Keratinocyte (primary cell): Measurements from ENCODE around the gene KDF1.

Experiments used
- CTCF ChIP-seq, 3 experiments: IDR thresholded peaks in 1 of 3; conservative IDR thresholded peaks in 1 of 3; optimal IDR thresholded peaks in 1 of 3; 2 replicates in 2 of 3; 3 replicates in 1 of 3; pipeline versions ENCODE3 to v1.5.1; 2011; ENCODE audit warnings: low read length in 3 of 3, mild to moderate bottlenecking in 3 of 3, moderate library complexity in 2 of 3, control low read depth in 1 of 3, inconsistent platforms in 1 of 3; ENCODE audit not compliant: insufficient read depth in 2 of 3; ENCODE audit errors: extremely low read depth in 1 of 3
- EZH2 ChIP-seq: IDR thresholded peaks from one replicate; pipeline ENCODE4 v1.6.1; 2012; ENCODE audit warnings: inconsistent platforms, mild to moderate bottlenecking, low read length, moderate library complexity

GRCh38 chr1:27007909-27008582, 47.8 kb upstream of the KDF1 start:
- TF ChIP-seq EZH2 (no peak), CTCF (optimal IDR thresholded peaks at IDR 0.05 in 1 of 3, IDR thresholded peaks at IDR 0.05 in 1 of 3, conservative IDR thresholded peaks at IDR 0.05 in 1 of 3; ENCODE audit: extremely low read depth in 1 of 3, insufficient read depth in 2 of 3, low read length in 3 of 3) (no peak)
